GM04504 (cell line): ENCODE measurements around the gene TBC1D2B.

ENCODE experiments used
- DNase-seq: peaks from one replicate; pipeline ENCODE4 v3.0.0-alpha.2; 2012; ENCODE audit warnings: low read depth

TBC1D2B gene

DNA sequence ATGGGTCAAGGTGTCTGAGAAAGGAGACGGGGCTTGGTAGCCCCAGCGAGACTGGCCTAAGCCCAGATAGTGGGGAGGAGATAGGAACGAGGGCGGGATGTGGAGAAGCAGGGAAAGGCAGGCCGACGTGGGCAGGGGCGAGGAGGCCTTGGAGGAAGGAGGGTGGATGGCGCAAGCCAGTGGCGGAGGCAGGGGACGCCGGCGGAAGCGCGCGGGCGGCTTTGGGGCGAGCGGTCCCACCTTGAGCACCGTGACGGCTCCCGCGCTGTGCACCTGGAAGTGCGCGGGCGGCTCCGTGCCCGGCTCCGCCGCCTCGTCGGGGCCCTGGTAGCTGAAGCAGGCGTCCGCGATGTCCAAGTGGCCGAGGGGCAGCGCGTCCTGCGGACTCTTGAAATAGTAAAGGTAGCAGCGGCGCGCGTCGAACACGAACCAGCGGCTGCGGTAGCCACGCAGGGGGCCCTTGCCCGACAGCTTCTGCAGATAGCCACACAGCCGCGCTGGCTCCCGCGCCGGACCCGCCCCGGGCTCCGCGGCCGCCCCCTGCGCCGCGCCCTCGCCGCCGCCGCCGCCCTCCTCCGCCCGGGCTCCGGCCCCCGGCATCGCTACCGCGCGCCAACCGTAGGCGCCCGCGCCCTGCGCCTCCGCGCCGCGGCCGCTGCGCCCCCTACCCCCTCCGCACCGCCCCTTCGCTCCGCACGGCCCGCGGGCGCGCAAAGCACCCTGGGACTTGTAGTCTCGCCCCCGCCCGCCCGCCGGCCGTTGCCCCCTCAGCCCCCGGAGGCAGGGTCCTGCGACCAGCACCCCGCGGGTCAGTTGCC is at the start of gene TBC1D2B:
TBC1D2B (minus strand) TSS at position 659 of the 818 bp plus-strand sequence; CDS start at position 600, 59 bp downstream.
- DNase-seq, result no peak

DNA sequence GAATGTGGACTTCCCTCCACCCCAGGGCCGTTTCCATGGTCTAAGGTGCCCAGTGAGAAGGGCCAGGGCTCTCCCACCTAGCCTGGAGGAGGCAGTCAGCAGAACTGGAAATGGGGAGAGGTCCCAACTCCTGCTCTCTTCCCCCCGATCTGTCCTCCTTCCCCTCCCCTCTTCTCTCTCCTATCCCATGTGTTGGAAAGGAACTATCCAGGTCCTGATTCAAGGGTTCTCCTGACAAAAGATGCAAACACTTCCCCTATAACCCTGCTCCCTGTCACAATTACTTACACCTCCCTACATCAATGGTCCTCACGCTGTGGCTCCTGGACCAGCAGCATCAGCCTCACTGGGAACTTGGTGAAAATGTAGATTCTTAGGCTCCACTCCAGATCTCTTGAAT is 47.8 kb upstream of the TBC1D2B start:
- no peak for DNase-seq

DNA sequence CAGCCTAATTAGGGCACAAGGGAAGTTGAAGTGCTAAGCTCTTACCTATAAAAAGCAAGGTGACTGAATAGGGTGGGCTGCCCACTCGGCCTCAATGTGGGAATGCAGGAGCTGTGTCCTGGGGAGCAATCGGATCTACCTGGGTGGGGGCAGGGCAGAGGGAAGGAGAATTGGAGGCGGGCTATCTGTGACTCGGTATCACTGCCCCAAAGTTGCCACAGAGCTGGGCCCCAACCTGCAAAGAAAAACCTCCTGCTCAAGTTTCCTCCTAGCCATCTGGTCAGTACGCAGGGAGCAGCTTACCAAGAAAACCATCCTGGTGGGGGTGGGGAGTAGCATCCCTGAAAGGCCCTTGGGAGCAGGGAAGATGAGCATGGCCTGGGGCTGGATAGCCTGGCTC is 43.0 kb upstream of the TBC1D2B start:
- DNase-seq, result no peak

- DNase-seq, result no peak
These were observed 35.0 kb upstream of the TBC1D2B start for GRCh38 chr15:78112551-78112950.

DNA sequence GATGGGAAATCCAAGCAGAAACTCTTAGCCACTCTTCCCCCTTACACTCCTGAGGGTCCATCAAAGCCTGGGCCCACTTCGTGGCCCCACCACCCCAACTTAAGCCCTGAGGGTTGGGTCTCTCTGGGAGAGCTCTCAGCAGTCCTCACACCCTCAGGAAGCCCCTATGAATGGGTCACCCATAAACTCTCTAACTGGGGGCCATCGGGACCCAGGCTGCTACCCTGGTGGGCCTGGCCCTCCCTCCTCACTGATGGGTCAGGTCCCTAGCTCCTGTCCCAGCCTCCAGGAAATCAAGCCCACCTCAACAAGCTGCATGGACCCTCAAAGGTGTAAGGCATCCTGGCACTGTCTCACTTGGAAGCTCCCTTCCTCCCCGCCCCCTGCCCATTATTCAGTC is 34.3 kb upstream of the TBC1D2B start:
- DNase-seq, result no peak

- no peak for DNase-seq
These were observed 33.5 kb upstream of the TBC1D2B start for GRCh38 chr15:78110916-78111475.

- DNase-seq, result no peak
These were observed 32.6 kb upstream of the TBC1D2B start for GRCh38 chr15:78110096-78110495.

DNA sequence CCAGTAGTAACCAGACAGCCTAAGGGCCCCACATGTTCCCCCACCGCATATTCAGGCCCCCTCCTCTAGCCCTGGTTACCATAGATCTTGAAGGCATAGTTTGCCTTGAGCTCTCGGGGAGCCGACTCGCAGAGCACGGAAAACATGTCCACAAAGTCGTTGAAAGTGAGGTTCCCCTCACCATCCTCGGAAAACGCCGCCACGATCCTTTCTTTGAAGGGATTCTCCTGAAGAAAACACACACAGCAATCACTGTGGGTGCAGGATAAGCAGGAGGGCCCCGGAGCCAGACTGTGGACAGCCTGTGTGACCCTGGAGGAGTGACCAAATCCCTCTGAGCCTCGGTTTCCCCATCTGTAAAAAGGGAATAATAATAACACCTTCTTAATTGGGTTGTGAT is 31.6 kb upstream of the TBC1D2B start:
- DNase-seq, result no peak

GRCh38 chr15:78108300-78109084 is 31.0 kb upstream of the TBC1D2B start:
- DNase-seq, result peak; percentile 66

DNA sequence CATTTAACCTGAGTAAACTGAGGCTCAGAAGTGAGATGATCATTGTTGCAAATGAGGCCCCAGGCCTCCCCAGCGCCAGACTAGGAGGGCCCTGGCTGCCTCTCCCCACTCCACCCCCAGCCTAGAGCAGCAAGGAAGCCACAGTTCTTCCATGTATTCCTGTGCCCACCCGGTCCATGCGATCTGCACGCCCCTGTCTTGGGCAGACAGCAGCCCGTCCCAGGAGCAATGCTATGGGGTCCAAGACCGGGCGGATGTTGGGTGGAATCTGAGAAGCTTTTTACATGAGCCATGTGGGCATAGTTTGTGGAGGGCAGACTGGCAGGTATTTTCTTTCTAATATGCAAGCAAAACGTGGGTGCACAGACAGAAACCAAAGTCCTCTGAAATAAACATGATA is 30.0 kb upstream of the TBC1D2B start:
- no peak for DNase-seq

GRCh38 chr15:78105476-78106241 is 28.1 kb upstream of the TBC1D2B start:
- no peak for DNase-seq

GRCh38 chr15:78104566-78105475 is 27.3 kb upstream of the TBC1D2B start:
- no peak for DNase-seq

DNA sequence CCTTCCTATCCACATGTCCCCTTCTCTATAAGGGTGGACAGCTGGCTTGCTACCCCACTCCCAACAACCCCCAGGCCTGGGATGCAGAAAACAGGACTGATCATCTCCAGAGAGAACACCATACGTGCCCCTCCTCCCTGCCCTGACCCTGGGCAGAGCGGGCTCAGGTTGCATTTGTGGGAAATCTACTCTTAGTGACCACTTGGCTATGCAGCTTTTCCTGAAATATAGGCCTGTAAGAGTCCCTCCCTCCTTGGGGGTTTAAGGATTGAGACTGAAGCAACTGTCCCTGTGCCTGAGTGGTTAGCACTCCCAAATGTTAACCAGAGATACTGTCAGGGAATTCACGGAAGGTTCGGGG is 26.6 kb upstream of the TBC1D2B start:
- no peak for DNase-seq

DNA sequence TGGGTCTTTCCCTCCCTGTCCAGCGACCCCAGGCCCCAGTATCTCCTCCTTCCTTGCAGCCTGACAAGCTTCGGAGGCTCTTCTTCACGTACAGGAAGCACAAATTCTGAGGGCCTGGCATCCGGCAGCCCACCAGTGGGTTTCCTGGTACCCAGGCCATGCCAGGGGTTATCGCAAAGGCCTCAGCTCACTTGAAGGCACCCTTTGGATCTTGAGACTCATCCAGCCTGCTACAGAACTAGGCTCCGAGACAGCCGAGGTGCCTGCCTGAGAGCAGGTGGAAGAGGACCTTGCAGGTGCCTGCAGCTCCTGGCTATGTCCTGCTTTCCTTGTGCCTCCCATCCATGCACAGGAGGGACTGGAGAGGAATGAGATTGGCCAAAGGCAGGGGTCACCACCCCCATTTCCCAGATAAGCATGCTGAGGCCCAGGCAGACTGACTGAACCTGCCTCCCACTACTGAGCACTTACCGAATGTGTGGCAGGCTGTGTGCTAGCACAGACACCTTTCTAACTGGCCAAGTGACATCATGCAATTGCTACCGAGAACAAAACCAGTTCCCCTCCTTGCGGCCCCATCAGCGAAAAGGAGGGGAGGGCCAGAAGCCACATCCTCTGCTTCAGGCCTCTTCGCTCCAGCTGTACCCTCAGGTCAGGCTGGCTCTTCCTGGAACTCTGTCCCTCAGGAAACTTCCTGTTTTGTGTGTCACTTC is 26.1 kb upstream of the TBC1D2B start:
- no peak for DNase-seq

GRCh38 chr15:78102741-78103140 is 25.2 kb upstream of the TBC1D2B start:
- no peak for DNase-seq

- DNase-seq, result no peak
These were observed 24.7 kb upstream of the TBC1D2B start for GRCh38 chr15:78102211-78102610.

DNA sequence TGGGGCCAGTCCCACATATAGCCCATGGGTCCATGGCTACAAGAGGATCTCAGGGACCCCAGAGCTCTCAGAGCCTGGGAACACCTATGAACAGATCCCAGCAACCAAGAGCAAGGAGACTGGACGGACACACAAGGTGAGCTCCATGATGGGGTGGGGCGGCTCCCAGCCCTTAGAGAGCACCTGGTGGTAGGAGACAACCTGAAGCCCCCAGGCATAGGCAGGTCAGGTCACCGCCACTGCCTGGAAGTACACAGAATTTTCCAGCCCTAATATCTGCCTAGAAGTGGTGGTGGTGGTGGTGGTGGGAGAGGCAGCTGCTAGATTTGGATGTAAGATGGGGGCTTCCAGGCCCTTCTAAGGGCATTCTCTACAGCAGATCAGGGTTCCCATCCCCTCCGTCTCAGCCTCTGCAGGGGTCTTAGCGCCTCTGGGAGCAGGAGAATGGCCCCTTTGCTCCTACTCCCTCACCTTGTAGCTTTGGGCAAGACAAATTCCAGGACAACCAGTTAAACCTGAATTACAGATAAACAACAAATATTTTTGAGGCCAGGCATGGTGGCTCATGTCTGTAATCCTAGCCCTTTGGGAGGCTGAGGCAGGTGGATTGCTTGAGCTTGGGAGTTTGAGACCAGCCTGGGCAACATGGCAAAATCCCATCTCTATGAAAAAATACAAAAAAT is 24.1 kb upstream of the TBC1D2B start:
- DNase-seq, result no peak

DNA sequence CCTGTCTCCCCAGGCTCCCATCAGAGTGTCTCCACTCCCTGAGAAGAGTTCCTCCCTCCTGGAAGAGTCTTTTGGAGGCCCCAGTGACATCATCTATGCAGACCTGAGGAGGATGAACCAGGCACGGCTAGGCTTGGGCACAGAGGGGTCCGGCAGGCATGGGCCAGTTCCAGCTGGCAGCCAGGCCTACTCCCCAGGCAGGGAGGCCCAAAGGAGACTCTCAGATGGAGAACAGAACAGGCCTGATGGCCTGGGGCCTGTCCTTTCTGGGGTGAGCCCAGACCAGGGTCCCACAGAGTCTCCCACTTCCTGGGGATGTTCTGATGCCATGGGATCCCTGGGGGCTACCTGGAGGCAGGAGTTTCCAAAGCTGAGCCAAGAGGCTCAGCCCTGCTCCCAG is 23.4 kb upstream of the TBC1D2B start:
- DNase-seq, result no peak

DNA sequence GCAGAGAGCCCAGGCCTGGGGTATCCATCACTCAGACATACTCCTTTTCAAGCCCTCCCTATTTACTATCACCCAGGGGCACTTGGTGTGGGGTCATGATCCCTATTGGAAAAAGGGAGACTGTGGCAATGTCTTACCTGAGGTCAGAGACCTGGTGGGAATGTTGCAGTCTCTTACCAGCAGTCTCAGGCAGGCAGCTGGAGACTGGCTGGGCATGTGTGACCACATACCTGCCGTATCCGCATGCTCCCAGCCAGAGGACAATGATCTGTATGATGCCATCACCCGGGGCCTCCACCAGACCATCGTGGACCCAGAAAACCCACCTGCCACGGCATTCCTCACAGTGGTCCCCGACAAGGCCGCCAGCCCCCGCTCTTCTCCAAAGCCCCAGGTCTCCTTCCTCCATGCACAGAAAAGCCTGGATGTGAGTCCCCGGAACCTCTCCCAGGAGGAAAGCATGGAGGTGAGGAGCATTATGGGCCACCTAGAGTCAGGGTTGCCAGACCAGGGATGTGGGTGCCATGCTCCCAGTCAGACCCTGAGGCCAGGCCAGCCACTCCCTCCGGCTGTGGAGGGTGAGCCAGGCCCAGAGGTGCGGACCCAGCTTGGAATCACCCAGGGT is 20.7 kb upstream of the TBC1D2B start:
- no peak for DNase-seq

GRCh38 chr15:78097667-78098066 is 20.2 kb upstream of the TBC1D2B start:
- no peak for DNase-seq
